IPS-11a (cell line): ENCODE measurements around the gene STARD13.
"Not testable (repeated sequence)": the region's sequence is repeated elsewhere in the genome, so short reads cannot be mapped to it uniquely, and the experiment has no call there.

Source experiments
- H3K4me3 ChIP-seq: one replicate; pipeline ENCODE4 v1.5.1; 2013; ENCODE audit warnings: low read depth, low read length, control low read depth

The STARD13 gene

DNA sequence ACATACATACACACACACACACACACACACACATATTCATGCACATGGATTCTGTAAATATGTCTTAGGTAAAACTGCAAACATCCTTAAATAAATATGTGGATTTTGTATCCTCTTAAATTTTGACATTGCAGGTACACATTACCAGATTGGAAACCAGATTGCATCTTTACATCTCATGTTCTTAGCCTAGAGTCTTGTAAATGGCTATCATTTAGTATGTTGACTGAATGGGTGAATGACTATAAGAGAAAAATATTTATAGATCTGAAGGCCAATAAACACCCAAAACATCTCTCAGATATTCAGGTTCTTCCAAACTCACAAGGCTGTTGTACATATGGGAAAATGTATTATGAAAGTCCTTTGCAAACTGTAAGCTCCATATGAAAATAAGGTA is 104.3 kb downstream of the STARD13 start:
- H3K4me3 ChIP-seq, result no peak overlapping the region

DNA sequence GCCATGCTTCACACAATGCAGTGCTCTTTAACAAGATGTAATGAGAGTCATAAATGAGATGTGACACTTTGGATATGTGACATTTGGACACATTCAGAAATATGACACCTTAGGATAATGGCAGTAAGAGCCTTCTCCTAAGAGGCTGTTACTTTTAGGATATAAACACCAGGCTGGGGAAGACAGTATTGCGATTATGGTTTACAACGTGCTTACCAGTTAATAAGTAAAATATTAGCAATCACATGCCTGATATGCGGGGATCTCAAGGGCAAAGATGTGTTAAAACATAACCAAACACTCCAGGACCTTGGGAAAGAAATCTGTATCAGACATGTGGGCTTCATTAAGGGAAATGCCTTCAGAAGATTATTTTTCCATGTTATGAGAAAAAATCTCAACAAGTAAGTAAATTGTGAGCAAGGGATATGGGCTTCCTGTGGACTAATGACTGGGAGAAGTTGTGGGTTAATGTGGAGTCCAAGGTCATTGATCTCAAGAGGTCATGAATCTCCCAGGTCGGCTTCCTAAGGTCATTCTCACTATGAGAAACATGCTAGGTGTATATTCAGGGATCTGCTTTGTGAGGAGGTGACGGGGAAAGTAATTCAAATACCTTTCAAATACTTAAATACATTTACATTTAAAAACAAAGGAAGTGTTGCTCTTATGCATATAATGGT is 105.3 kb downstream of the STARD13 start:
- H3K4me3 ChIP-seq, result no peak overlapping the region

DNA sequence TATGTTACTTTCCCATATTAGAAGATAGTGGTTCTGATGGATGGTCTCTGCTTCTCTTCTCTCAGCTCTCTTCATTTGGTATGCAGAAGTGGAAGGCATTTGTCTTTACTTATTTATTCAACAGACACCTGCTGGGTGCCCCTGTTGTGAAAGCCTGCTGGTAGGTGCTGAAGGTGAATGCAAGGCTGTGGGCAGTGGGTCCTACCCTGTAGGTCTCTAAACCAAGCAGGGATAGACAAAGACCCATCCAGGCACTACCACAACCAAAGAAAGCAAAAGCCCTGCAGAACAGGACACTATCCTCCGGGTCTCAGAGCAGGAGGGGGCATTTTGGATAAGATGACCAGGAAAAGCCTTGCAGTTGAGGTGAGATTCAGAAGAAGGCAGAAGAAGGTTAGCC is 106.1 kb downstream of the STARD13 start:
- H3K4me3 ChIP-seq, result no peak overlapping the region

DNA sequence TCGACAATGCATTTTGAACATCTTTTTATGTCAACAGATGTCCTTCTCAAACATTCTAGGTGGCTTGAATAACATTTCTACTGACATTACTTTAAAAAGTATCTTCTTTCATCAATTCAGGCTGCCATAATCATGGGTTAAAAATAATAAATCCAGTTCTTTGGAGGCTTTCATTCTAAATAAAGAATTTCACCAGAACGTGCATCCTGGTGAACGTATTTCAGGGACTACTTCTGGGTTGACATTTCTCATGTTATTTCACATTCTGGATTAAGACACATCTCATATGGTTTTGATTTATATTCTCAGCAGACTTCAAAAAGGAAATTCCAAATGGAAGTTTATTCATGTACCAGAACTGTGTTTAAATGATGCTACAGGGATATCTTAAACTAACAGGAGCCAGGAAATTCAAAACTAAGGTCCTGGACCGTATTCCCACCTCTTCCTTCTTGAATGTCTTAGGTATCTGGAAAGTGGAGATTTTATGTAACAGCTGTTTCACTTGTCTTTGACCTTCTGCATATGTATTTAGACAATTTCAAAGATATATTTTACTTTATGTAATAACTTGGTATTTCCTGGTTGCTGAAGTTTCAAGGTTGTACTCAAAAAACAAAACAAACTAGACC is 107.2 kb downstream of the STARD13 start:
- H3K4me3 ChIP-seq, result no peak overlapping the region

DNA sequence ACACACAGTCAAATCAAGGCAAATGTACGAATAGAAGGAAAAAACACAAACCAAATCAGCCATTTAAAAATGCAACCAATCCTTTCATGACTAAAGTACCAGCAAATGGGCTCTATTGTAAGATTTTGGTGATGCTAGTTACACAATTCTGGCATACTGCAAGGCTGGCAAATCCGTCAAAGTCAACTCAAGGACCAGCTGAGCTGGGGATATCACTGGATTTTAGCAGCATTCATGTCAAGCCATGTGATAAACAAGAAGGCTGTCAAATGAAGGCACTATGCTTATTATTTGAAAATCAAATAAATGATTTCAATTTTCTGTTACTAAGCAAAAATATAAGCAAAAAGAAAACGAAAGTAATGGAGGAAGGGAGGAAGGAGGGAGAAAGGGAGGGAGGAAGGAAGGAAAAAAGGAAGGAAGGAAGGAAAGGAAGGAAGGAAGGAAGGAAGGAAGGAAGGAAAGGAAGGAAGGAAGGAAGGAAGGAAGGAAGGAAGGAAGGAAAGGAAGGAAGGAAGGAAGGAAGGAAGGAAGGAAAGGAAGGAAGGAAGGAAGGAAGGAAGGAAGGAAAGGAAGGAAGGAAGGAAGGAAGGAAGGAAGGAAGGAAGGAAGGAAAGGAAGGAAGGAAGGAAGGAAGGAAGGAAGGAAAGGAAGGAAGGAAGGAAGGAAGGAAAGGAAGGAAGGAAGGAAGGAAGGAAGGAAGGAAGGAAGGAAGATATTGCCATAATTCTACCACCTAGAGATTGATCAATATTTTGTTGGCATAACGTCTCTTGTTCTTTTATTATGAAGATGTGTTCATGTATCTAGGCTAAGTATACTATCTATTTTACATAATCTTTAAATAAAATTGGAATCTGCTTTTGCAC is 108.0 kb downstream of the STARD13 start:
- H3K4me3 ChIP-seq, result not testable (repeated sequence)

DNA sequence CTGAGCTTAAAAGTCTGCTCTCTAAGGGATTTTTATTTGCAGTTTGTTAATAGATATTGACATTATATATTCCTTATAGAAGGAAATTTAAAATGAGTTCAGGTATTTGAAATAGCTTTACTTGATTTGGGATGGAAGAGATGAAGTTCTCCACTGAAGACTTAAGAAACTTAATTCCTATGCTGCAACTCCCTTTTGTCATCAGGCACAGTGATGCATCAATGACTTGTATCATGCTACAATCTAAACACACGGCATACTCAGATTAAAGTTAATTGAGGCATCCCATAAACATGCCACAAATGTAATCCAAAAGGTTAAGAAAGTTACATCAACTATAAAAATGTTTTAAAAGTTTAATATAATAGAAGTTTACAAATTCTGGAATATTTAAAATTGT is 109.0 kb downstream of the STARD13 start:
- no peak overlapping the region for H3K4me3 ChIP-seq

DNA sequence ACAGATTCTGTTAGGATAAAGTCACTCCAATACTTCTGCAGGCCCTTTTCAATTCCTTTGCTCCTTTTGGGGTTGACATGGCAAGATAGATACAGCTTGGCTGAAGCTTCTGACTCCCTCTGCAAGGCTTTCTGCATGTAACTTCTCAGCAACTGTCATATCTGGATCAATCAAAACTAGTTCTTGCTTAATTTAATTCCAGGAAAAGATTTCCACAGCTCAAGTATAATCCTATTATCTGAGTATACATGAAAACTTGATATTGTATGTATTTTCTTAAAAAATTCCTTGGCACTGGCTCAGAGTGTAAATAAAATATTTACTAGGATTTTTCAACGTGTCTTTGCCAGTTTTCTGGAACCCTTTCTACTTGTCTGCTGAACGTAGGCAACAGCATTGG is 109.6 kb downstream of the STARD13 start:
- no peak overlapping the region for H3K4me3 ChIP-seq

DNA sequence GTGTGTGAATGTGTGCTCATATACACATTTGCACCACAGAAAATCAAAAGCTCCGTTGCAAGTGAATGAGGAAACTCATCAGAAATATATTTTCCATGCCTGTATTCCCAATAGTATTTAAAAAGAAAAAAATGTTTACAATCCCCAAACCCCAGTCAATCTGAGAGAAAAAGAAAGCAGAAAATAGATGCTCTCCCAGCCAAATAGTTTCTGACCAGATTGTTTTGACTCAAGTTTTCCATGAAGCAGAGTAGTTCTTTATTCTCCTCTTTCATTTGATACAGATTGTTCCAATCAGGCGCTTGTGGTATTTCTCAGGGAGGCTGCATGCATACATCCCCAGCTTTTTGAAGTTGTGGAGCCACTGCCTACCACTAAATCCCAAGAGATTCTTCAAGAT is 110.6 kb downstream of the STARD13 start:
- H3K4me3 ChIP-seq, result no peak overlapping the region

DNA sequence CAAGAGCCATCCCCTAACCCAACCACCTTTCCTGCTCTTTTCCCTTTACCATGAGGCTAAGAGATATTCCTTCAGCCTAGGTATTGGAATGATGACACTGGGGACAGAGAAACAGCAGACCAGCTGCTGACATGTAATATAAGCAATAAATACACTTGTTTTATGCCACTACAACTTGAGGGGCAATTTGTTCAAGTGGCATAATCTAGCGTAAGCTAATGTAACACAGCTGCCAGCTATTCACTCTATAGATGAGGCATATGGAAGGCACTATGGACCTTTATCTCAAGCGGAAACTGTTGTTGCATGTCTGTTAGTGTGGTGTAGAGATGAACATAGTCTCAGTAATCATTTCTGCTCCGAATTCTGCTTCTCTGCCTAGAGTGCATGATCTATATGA is 111.1 kb downstream of the STARD13 start:
- H3K4me3 ChIP-seq, result no peak overlapping the region

DNA sequence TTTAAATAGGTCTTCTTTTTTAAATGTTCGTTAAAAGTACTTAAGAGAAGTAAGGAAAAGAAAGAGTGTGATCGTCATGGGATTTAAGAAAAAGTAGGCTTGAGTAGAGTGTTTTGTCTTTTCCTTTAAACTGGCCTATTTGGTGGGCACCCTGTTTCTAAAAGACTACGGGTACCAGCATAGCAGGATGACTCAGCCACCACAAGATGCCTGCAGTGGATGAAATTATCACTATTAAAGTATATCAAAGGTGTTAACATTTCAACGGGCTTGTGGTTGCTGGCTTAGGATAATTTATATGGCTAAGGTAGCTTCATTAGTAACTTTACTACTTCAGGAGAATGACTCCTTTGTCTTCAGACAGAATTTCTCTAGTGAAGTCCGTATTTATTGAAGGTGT is 112.6 kb downstream of the STARD13 start:
- no peak overlapping the region for H3K4me3 ChIP-seq

DNA sequence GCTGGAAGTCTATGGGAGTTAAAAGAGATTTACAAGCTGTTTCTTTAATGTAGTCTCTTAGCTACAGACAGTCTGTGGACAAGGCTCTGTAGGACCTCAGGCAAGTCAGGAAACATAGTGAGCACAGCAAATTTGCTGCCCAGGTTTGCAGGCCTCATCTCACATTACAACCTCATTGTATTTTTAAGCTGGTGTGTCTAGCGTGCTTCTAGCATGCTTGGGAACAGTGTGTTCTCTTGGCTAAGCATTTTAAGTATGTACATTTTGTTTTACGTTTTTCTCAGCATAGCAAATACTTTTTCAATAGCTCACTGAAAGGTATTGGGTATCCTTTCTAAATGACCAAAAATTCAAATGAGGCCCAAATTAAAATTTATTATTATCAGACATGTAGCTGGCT is 113.2 kb downstream of the STARD13 start:
- H3K4me3 ChIP-seq, result no peak overlapping the region

DNA sequence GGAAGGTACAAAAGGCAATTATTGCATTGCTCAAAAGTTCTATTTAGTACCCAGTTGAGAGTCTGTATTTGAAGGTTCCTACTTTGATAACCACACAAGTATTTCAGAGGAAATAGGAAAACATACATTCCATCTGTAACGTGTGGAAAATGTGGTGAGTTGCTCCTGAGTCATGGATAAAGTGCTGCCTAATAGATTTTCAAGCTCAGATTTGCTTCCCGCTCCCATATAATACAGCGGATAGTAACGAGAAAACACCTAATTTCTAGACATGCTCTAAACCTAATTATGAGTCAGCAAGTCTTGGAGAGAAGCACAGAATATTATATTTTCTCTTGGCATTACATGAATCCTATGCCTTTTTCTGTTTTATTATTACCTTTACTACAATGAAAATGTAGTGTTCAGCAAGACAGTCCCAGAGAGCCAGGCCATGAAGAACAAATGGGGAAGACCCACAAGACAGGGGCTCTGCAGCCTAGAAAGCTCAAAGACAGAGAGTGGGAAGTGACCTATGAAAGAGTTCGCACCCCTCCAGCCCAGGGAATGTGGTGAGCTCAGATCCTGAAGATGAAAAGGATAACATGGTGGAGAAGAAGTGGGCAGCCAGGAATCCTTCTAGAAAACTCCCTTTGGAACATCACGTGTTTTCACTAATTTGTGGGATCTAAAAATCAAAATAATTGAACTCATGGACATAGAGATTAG is 116.1 kb downstream of the STARD13 start:
- H3K4me3 ChIP-seq, result no peak overlapping the region

DNA sequence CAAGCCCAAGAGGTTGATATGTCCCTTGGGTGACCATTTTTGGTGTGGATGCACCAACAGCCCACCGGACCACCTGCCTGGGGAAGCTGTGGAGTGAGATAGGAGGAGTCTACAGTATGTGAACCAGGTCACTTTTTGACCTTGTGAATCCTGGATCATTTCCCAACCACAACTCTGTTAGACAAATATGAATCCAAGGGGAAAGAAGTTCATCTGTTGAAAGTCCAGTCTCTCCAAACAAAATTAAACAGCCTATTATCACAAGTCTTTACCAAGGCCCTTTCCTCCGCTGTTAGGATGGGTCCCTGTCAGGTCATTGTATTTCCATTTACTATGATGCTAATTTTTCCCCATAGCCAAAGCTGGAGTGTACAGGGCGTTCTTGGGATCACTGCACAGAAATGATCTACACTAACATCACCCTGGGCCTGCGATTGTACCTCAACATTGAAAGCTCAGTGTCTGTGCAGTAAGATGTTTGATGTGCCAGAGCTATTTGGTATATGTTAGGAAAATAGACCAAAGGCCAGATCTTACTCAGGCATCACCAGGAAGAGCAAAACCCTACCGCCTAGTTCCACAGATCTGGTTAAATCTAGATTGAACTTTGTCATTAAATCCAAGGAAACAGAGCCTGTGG is 117.1 kb downstream of the STARD13 start:
- H3K4me3 ChIP-seq, result no peak overlapping the region

DNA sequence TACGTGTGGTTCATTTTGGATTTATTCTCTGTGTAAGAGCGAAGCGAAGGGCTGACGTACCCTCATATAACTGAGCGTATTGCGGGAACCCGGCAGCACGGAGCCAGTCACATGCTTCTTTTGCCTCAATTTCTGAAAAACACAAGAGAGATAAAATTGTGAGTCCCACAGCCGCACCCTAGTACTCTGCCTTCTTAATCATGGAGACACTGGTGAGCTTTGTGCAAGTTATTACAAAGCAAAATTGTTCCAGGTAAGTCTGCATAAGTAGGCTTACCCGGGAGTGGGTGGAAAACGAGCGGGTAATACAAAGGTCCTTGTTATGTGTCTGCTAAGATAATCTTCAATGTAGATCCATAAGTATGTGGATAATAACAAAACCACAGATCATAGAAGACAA is 118.1 kb downstream of the STARD13 start:
- H3K4me3 ChIP-seq, result no peak overlapping the region

DNA sequence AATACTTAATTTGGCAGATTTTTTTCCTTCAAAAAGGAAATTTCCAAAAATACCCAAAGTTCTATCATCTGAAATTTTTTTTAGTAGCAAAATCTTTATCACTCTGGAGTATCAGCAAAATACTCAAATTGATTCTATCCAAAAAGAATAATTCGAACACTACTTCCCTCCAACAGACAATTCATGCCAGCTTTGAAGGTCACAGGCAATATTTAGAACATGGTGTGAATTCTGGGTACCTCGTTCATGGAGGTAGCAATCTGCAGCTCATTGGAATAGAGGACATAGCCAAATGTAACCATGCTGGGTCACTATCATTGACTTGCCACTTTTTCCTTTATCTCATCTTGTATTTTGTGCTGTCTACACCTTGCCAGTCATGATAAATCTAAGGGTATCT is 119.8 kb downstream of the STARD13 start:
- H3K4me3 ChIP-seq, result no peak overlapping the region

DNA sequence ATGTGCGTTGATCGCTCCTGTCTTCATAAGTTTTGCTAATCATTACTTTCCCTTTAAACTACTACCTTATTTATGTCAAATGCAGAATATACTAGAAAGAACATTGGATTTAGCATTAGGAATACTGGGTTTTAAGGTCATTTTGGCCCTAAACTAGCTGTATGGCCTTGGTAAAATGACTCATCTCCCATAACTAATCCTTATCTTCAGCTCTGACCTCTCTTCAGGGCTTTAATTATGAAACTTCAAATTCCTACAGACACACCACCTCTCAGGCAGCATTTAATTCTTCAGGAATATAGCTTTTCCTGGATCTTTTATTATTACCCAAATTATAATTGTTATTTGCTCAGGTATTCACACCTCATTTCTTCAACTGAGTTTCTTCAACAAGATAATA is 121.2 kb downstream of the STARD13 start:
- no peak overlapping the region for H3K4me3 ChIP-seq

DNA sequence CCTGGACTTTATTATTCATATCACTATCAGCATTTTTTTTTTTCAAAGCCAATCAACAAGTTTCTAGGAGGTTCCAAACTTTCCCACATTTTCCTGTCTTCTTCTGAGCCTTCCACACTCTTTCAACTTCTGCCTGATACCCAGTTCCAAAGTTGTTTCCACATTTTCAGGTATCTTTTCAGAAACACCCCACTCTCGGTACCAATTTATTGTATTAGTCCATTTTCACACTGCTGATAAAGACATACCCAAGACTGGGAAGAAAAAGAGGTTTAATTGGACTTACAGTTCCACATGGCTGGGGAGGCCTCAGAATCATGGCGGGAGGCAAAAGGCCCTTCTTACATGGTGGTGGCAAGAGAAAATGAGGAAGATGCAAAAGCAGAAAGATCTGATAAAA is 122.8 kb downstream of the STARD13 start:
- H3K4me3 ChIP-seq, result not testable (repeated sequence)

DNA sequence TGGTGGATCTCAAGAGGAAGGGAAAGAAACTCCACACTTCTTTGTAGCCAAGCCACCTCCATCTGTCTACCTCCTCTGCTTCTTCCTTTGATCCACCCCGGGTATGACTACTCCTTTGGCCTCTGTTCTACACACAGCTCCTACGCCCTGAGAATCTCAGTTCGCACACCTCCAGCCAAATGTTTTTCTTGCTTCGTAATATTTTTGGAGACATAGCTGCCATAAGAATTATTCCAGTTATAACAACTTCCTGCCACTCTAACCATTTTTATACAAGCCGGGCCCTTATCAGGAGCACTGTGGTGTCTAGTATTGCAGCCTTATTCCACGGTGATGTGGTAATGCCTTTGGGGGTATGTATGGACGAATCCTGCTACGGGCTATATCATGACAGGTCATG is 126.7 kb downstream of the STARD13 start:
- no peak overlapping the region for H3K4me3 ChIP-seq

DNA sequence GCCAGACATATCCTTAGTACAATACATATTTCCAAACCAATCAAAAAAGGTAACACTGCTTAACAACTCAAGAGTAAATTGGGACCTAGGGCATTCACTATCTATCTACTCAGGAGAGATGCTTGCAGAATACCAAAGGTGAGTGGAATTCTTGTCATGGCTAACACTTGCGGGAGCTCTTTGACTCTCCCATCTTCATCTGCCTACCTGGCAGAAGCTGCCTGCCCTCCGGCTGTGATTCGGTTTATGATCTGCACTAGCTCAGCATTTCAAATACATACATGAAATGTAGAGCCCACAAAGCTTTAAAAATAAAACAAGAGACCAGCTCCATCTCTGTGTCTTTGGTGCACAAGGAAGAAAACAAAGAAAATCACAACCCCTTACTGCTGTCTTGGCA is 127.3 kb downstream of the STARD13 start:
- no peak overlapping the region for H3K4me3 ChIP-seq

DNA sequence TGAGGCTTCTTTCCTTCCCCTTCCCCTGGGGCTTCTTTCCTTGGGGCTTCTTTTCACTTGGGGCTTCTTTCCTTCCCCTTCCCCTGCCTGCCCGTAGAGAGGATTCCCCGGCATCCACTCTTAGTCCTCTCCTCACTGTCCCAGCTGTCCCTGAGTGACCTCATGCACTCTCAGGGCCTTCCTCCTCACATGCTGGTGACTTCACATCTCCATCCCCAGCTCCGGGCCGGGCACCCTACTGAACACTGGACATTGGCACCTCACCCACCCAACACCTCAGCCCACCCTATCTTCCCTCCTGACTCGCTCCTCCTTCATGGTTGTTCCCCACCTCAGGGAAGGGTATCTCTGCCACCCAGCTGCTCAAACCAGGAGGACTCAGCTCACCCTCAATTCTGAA is 130.6 kb downstream of the STARD13 start:
- no peak overlapping the region for H3K4me3 ChIP-seq
